HG03457 (cell line): ENCODE results near the gene PTPN14.

Experiments used
- ATAC-seq: cut with Tn5 transposase; IDR thresholded peaks from one replicate; pipeline ENCODE4 v1.9.1; 2021; ENCODE audit warnings: moderate number of reproducible peaks; ENCODE audit not compliant: unreplicated experiment

PTPN14 gene

GRCh38 chr1:214569357-214570004 lies 18.1 kb upstream of the PTPN14 start:
- no peak for ATAC-seq

DNA sequence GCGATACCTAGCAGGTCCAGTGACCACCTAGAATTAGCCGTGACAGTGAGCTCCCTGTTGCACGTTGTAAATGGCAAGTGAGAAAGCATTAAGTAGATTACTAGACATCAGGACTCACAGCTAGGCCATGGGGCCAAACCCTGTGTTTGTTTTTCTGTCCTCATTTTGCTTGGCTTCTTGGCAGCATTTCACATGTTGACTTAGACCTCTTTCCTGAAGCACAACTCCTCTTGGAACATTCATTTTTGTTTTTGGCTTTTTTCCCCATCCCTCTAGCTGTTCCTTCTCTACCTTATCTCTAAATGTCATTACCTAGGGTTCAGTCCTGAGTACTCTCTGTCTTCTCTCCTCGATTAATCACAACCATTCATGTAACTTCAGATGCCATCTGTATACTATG lies 16.9 kb upstream of the PTPN14 start:
- ATAC-seq = no peak

GRCh38 chr1:214567481-214567980 lies 16.1 kb upstream of the PTPN14 start:
- no peak for ATAC-seq

DNA sequence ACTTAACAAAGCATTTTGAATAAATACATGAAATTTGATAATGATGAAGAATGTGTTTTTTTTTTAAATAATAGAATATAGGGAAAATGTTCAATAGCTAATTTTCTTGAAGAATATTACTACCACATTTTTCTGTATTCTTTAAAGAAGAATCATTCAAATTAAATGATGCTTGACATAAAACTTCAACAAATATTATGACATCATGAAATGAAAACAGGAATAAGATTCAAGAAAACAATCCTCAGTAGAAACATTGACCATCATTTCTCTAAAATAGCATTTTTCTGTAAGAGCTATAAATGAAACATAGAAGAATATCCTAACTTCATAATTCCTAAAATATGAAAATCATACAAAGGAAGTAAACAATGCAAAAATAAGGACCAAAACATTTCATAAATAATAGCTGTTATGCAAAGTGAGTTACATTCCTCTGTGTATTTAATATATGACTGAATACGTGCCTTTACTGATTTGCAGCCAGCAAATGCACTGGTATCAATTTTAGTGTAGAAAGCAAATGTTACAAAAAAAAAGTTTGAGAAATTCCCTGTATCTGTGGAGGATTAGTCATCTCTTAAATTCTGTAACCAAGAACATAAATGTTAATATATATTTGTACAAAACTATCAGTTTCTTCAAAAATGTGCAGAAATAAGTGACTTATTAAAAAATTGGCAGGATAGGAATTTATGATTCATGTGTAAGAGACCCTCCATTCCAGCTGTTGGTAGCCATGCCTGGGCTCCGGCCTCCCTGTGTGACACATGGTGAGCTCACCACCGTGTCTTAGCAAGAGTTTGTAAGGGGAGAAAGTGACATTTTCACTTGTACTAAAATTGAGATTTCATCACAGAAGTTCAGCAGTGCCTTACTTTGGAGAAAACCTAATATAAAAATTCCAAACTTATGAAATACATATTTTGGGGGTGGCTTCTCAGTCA lies 15.0 kb upstream of the PTPN14 start:
- no peak for ATAC-seq

GRCh38 chr1:214565310-214565709 lies 13.9 kb upstream of the PTPN14 start:
- no peak for ATAC-seq

- no peak for ATAC-seq
Observed at GRCh38 chr1:214563881-214564280, 12.5 kb upstream of the PTPN14 start.

DNA sequence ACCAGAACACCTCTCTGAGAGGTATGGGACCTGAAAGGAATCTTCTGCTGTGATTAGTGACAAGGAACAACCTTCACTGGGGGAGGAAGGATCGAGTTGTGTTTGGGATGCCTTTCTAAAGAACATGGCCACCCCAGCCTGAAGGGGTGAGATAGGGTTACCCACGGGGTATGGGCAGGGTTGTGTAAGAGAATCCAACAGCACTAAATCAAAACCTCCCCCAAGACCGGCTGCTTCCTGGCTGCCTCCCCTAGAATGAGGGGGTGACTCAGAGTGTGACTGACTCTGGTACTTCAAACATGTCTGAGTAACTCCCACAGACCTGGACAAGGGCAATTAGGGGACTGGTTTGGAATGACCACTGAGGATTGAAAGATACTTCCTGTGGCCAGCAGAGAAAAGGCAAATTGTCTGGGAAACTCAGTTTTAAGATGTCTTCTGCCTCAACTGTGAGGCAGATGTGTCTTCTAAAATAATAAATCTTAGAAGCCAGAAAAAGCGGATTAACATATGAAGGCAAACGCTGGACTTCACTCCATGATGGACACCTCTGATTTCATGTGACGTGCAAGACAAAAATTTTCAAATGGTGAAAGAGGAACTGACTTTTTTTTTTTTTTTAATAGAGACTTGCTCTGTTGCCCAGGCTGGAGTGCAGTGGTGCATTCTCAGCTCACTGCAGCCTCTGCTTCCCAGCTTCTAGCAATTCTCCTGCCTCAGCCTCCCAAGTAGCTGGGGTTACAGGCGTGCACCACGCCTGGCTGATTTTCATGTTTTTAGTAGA lies 6.7 kb upstream of the PTPN14 start:
- ATAC-seq = no peak

GRCh38 chr1:214553142-214553710 lies 1.8 kb upstream of the PTPN14 start:
- no peak for ATAC-seq

DNA sequence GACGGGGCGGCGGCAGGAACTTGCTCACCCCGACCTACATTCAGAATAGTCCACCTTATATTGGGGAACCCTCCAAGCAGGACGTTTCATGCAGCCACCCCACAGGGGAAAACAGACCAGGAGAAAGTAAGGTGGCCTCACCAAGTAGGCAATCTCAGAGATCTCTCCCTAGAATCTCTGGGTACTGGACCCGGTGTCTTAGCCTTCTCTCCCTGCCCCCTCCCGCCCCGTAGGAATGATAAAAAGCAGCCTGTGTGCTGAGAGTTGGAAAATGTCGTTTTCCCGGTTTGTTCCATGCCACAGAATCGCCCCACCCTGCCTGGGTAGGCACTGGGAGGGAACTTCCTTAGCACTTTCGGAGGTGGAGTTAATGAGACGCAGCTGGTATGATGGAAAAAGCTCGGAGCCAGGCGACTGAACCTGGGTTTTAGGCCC lies 789 bp upstream of the PTPN14 start:
- no peak for ATAC-seq

DNA sequence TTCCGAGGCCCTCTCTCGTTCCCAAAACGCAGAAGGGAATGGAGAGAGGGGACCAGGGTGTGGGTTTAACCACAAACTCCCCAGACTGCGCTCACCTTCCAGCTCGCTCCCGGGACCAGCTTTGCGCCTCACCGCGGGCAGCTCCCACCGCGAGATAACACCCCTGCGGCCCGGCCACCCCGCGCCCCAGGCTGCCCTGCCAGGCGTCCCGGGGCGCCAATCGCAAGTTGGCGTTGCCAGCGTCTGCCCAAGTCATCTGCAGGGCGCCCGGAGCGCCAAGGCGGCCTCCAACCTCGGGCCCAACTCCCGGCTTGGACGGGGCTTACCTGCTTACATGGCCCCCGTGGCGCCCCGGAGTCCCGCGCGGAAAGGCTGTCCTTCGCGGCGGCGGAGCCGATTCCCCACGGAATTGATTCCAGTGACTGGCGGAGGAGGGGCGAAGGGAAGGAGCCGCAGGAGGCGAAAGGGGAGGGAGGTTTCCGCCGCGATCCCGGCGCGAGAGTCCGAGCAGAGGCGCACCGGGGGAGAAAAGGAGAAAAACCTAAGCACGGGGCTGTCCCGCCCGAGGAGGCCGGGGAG lies 456 bp downstream of the PTPN14 start:
- ATAC-seq = no peak

DNA sequence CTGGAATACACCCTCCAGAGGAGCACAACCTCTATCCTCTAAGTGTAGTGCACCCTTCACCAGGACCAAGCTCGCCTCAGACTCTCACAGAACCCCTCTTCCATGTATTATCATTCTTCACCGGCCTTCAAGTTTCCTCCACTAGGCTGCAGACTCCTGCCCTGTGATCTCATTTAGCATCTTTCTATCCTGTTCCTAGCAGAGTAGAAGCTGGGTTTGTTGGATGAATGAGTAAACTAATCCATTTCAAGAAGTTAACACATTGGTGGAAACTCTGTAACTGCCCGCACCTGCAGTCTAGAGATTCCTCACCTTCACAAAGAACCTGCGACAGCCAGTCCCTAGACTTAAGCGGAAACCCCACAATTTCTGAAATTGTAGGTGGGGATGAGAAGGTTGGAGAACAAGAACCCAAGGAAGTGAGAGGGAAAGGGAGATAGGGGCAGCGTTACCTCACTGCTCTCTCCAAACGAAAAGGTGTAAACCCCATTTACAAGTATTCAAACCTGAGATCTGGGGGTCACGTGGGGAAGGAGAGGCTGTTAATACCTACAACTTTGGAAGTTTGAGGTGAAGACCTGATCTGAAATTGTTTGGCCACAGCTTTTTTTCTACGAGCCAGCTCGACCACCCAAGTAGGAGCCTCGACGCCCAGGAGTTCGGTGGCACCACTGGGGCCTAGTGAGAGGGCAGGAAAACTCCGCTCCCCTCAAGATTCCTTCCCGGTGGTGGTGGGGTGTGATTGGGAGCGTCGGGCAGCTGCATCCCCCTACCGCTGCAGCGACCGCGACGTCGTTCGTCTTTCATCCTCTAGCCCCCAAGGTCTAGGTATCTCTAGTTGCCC lies 1.2 kb downstream of the PTPN14 start:
- no peak for ATAC-seq

DNA sequence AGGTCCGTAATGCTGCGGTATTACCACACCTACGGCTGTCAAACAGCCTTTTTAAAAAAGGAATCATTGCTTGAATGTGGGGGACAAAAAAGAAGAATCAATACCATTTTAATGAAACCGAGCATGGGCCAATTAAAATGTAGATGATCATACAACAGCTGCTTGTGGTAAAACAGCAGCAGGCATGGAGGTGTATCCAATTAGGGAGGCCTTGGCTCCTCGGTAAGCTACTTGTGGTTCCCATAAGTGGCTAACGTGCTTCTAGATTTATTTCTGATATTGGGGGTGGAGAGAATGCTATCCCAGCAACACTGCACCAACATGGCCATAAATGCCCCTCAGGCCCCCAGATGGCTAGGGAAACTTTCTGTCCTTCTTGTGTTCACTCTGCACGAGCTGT lies 1.8 kb downstream of the PTPN14 start:
- no peak for ATAC-seq

GRCh38 chr1:214548988-214549387 lies 2.4 kb downstream of the PTPN14 start:
- no peak for ATAC-seq

DNA sequence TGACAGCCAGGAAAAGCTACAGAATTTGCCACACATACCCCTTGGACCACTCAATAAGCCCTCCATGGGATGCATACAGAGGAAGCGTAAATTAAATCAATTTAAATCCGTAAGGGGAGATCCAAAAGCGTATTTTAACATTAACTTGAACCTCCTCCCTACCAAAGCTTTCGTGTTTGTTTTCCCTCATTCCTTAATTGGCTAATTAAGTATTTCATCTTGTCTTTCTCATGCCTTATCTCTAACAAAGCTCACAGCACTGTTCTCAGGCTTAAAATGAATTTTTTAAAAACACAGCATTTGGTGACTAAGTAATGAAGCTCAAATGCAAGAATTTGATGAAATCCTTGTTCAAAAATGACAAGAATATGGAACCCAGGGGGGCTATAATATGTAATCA lies 3.1 kb downstream of the PTPN14 start:
- no peak for ATAC-seq

- ATAC-seq = no peak
Observed at GRCh38 chr1:214547747-214548146, 3.7 kb downstream of the PTPN14 start.

DNA sequence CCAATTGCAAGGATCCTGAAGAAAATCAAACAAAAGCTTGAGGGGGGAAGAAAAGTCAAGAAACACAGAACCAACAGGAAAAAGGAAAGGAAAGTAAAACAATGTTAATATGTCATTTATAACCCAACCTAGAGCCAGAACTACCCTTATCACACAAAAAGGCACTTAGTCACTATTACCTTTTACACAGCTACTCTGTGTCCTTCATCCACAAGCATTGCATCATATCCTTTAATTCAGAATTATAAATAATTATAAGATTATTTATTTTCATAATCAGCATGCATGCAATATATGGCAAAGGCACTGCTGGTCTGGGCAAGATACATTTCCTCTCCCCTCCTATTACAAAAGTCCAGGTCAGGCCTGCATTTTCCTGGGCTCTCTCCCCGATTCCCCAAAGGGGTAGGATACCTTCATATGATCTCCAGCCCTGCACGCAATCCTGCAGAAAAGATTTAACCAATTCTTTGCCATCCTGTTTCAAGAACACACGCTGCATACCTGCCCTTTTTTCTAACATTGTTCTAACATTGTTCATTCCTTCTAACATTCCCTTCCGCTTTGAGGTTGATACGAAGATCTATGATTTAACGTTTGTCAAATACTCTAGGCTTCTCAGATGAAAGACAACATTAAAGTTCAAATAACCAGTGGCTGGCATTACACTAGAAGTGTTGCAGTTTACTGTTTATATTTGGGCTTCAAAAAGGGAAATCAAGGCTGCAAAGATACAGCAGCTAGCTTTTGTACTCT lies 4.3 kb downstream of the PTPN14 start:
- ATAC-seq = no peak

- ATAC-seq = no peak
Observed at GRCh38 chr1:214546084-214546483, 5.3 kb downstream of the PTPN14 start.

- ATAC-seq = no peak
Observed at GRCh38 chr1:214545293-214545692, 6.1 kb downstream of the PTPN14 start.

DNA sequence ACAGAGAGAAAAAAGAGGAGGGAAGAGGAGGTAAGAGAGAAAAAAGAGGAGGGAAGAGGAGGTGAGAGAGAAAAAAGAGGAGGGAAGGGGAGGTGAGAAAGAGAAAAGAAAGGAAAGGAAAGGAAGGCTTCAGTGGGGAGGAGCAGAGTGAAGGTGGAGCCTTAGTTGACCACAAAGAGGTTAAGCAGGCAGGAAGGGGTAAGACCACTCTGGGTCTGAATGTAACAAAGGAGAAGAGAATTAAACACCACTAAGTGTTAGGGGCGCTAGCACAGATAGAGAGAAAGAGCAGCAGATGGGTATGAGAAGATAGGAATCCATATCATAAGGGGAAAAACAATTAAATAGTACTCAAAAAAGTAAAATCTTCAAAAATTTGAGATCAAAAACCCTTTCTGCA lies 6.6 kb downstream of the PTPN14 start:
- no peak for ATAC-seq
